ENCODE measurements around the gene ADAM19. TPM values are rescaled to one million over a fixed set of nuclear protein-coding genes. Genes with fewer than 3 reads are reported as not detected.

ADAM19 gene
- total and polyA plus RNA-seq, 7 experiments from 2014 or later, result 0.10 to 410 (median 0.86) TPM

- ChIA-PET CTCF (no interaction called here), POLR2A (no interaction called here)
- Histone ChIP-seq H3K4me3 (ENCODE audit: low read length) (no peak overlapping the region), H3K27me3 (ENCODE audit: control insufficient read depth in 2 of 2, insufficient read depth in 2 of 2, low read length in 2 of 2) (no peaks in the 10 kb centered on the region), H3K27ac (ENCODE audit: low read depth, low read length) (no peak overlapping the region), H3K4me1 (ENCODE audit: control insufficient read depth in 2 of 2, insufficient read depth in 2 of 2, low read length in 2 of 2) (peaks cover 2 to 7% of the 10 kb centered on the region in 2 donors), H3K36me3 (ENCODE audit: control insufficient read depth in 2 of 3, insufficient read depth in 3 of 3, low read length in 3 of 3) (no peaks in the 10 kb centered on the region), H3K9me3 (ENCODE audit: control insufficient read depth in 2 of 3, low read length in 3 of 3) (no peaks in the 10 kb centered on the region)
- H3K4me3 Mint-ChIP-seq, result peak overlapping the region in 6 of 10 donors; percentile 2 to 73 (median 50)
- no peaks in the 10 kb centered on the region for H3K9me3 Mint-ChIP-seq
- intact Hi-C loops (cut with micrococcal nuclease), result loop anchor here in 1 of 2 donors (1.0 to 5.0 kb wide), 2 partner anchors 10 to 104 kb away; no protein-coding TSS in a partner anchor
- ATAC-seq (peak; percentile 48), DNase-seq (peak in 2 of 9 donors; percentile 4 to 14)
- peak overlapping the region in 6 of 9 donors; percentile 3 to 87 (median 32) for H3K27ac Mint-ChIP-seq
- peaks cover 0 to 5% (median 0%) of the 10 kb centered on the region in 5 donors for H3K27me3 Mint-ChIP-seq
- peaks cover 0 to 24% (median 0%) of the 10 kb centered on the region in 5 donors for H3K36me3 Mint-ChIP-seq
- H3K4me1 Mint-ChIP-seq, result peaks cover 9 to 51% (median 16%) of the 10 kb centered on the region in 7 donors
Measured at GRCh38 chr5:157613385-157614245, 38.0 kb upstream of the ADAM19 start.

- Mint-ChIP-seq H3K4me1 (peaks cover 16 to 56% (median 21%) of the 10 kb centered on the region in 7 donors), H3K36me3 (peaks cover 0 to 20% (median 0%) of the 10 kb centered on the region in 5 donors), H3K9me3 (no peaks in the 10 kb centered on the region), H3K27ac (peak overlapping the region in 1 of 9 donors; percentile 87), H3K4me3 (peak overlapping the region in 2 of 10 donors; percentile 12 to 73), H3K27me3 (no peaks in the 10 kb centered on the region)
- no peaks in the 10 kb centered on the region for H3K9me3 ChIP-seq (ENCODE audit: control insufficient read depth in 2 of 3, low read length in 3 of 3)
- H3K36me3 ChIP-seq (ENCODE audit: control insufficient read depth in 2 of 3, insufficient read depth in 3 of 3, low read length in 3 of 3), result no peaks in the 10 kb centered on the region
- ChIA-PET CTCF (no interaction called here), POLR2A (no interaction called here)
- peaks cover 11 to 13% of the 10 kb centered on the region in 2 donors for H3K4me1 ChIP-seq (ENCODE audit: control insufficient read depth in 2 of 2, insufficient read depth in 2 of 2, low read length in 2 of 2)
- H3K27ac ChIP-seq (ENCODE audit: low read depth, low read length), result no peak overlapping the region
- no peak for ATAC-seq
- H3K4me3 ChIP-seq (ENCODE audit: low read length), result no peak overlapping the region
- intact Hi-C loops (cut with micrococcal nuclease), result loop anchor here in 1 of 2 donors (5.0 kb wide), 1 partner anchor 105 kb away; no protein-coding TSS in a partner anchor
- no peaks in the 10 kb centered on the region for H3K27me3 ChIP-seq (ENCODE audit: control insufficient read depth in 2 of 2, insufficient read depth in 2 of 2, low read length in 2 of 2)
- DNase-seq, result no peak
Measured at GRCh38 chr5:157612581-157612980, 37.0 kb upstream of the ADAM19 start.

- Mint-ChIP-seq H3K4me1 (peaks cover 19 to 64% (median 25%) of the 10 kb centered on the region in 7 donors), H3K27me3 (no peaks in the 10 kb centered on the region), H3K27ac (peak overlapping the region in 1 of 9 donors; percentile 83), H3K36me3 (peaks cover 0 to 17% (median 0%) of the 10 kb centered on the region in 5 donors), H3K4me3 (peak overlapping the region in 1 of 10 donors; percentile 0), H3K9me3 (no peaks in the 10 kb centered on the region)
- no peak for DNase-seq
- Histone ChIP-seq H3K36me3 (ENCODE audit: control insufficient read depth in 2 of 3, insufficient read depth in 3 of 3, low read length in 3 of 3) (no peaks in the 10 kb centered on the region), H3K27me3 (ENCODE audit: control insufficient read depth in 2 of 2, insufficient read depth in 2 of 2, low read length in 2 of 2) (no peaks in the 10 kb centered on the region), H3K27ac (ENCODE audit: low read depth, low read length) (no peak overlapping the region), H3K4me1 (ENCODE audit: control insufficient read depth in 2 of 2, insufficient read depth in 2 of 2, low read length in 2 of 2) (peaks cover 15 to 18% of the 10 kb centered on the region in 2 donors), H3K9me3 (ENCODE audit: control insufficient read depth in 2 of 3, low read length in 3 of 3) (no peaks in the 10 kb centered on the region), H3K4me3 (ENCODE audit: low read length) (no peak overlapping the region)
- ChIA-PET CTCF (no interaction called here), POLR2A (no interaction called here)
- intact Hi-C loops (cut with micrococcal nuclease), result loop anchor here in 1 of 2 donors (5.0 kb wide), 1 partner anchor 105 kb away; no protein-coding TSS in a partner anchor
- ATAC-seq, result peak; percentile 32
Measured at GRCh38 chr5:157611571-157612476, 36.2 kb upstream of the ADAM19 start.

GRCh38 chr5:157610990-157611389, 35.4 kb upstream of the ADAM19 start:
- Histone ChIP-seq H3K27me3 (ENCODE audit: control insufficient read depth in 2 of 2, insufficient read depth in 2 of 2, low read length in 2 of 2) (no peaks in the 10 kb centered on the region), H3K36me3 (ENCODE audit: control insufficient read depth in 2 of 3, insufficient read depth in 3 of 3, low read length in 3 of 3) (no peaks in the 10 kb centered on the region), H3K9me3 (ENCODE audit: control insufficient read depth in 2 of 3, low read length in 3 of 3) (no peaks in the 10 kb centered on the region), H3K27ac (ENCODE audit: low read depth, low read length) (no peak overlapping the region), H3K4me3 (ENCODE audit: low read length) (no peak overlapping the region), H3K4me1 (ENCODE audit: control insufficient read depth in 2 of 2, insufficient read depth in 2 of 2, low read length in 2 of 2) (peaks cover 15 to 18% of the 10 kb centered on the region in 2 donors)
- Mint-ChIP-seq H3K4me3 (peak overlapping the region in 1 of 10 donors; percentile 0), H3K27ac (peak overlapping the region in 1 of 9 donors; percentile 83), H3K9me3 (no peaks in the 10 kb centered on the region), H3K4me1 (peaks cover 19 to 68% (median 27%) of the 10 kb centered on the region in 7 donors), H3K36me3 (peaks cover 0 to 19% (median 0%) of the 10 kb centered on the region in 5 donors), H3K27me3 (no peaks in the 10 kb centered on the region)
- POLR2A ChIA-PET, result no interaction called here
- CTCF ChIA-PET, result no interaction called here
- intact Hi-C loops (cut with micrococcal nuclease), result loop anchor here in 1 of 2 donors (5.0 kb wide), 1 partner anchor 106 kb away; no protein-coding TSS in a partner anchor
- no peak for ATAC-seq
- no peak for DNase-seq

GRCh38 chr5:157608972-157609565, 33.5 kb upstream of the ADAM19 start:
- no peak overlapping the region for H3K4me3 Mint-ChIP-seq
- H3K36me3 ChIP-seq (ENCODE audit: control insufficient read depth in 2 of 3, insufficient read depth in 3 of 3, low read length in 3 of 3), result no peaks in the 10 kb centered on the region
- intact Hi-C loops (cut with micrococcal nuclease), result loop anchor here in 1 of 2 donors (10.0 kb wide), 2 partner anchors 246 to 424 kb away; partner anchors contain the start of genes CLINT1 and ITK
- H3K4me3 ChIP-seq (ENCODE audit: low read length), result no peak overlapping the region
- peak overlapping the region in 1 of 9 donors; percentile 26 for H3K27ac Mint-ChIP-seq
- H3K9me3 Mint-ChIP-seq, result no peaks in the 10 kb centered on the region
- peaks cover 15 to 23% of the 10 kb centered on the region in 2 donors for H3K4me1 ChIP-seq (ENCODE audit: control insufficient read depth in 2 of 2, insufficient read depth in 2 of 2, low read length in 2 of 2)
- DNase-seq, result no peak
- ATAC-seq, result no peak
- peaks cover 21 to 72% (median 30%) of the 10 kb centered on the region in 7 donors for H3K4me1 Mint-ChIP-seq
- no peak overlapping the region for H3K27ac ChIP-seq (ENCODE audit: low read depth, low read length)
- peaks cover 0 to 13% (median 0%) of the 10 kb centered on the region in 5 donors for H3K36me3 Mint-ChIP-seq
- no peaks in the 10 kb centered on the region for H3K27me3 Mint-ChIP-seq
- CTCF ChIA-PET, result no interaction called here
- no peaks in the 10 kb centered on the region for H3K9me3 ChIP-seq (ENCODE audit: control insufficient read depth in 2 of 3, low read length in 3 of 3)
- POLR2A ChIA-PET, result no interaction called here
- H3K27me3 ChIP-seq (ENCODE audit: control insufficient read depth in 2 of 2, insufficient read depth in 2 of 2, low read length in 2 of 2), result no peaks in the 10 kb centered on the region
